ENCODE results near the gene MAP3K13. TPM values are rescaled to one million over a fixed set of nuclear protein-coding genes. Genes with fewer than 3 reads are reported as not detected.

The MAP3K13 gene
- total RNA-seq, 1 donor from 2014 or later: 21.6 TPM

- H3K4me3 ChIP-seq (ENCODE audit: insufficient read depth, low read depth, low read length): no peak overlapping the region
- H3K27me3 Mint-ChIP-seq (ENCODE audit: low read depth, unreplicated experiment): no peaks in the 10 kb centered on the region
- no peaks in the 10 kb centered on the region for H3K36me3 ChIP-seq (ENCODE audit: insufficient read depth, low read length)
- H2AFZ ChIP-seq (ENCODE audit: low read depth, low read length): no peak overlapping the region
- no peak overlapping the region for H3K9ac ChIP-seq (ENCODE audit: low read length)
- H3K4me1 Mint-ChIP-seq (ENCODE audit: low read depth, unreplicated experiment): no peaks in the 10 kb centered on the region
- no peak overlapping the region for H3K27ac Mint-ChIP-seq (ENCODE audit: unreplicated experiment)
- FAIRE-seq (no peak), DNase-seq (ENCODE audit: low read depth) (no peak)
- H3K4me2 ChIP-seq (ENCODE audit: low read length): no peak overlapping the region
- no peak overlapping the region for H3K27ac ChIP-seq (ENCODE audit: low read depth, low read length)
- no peaks in the 10 kb centered on the region for H3K36me3 Mint-ChIP-seq (ENCODE audit: low read depth, unreplicated experiment)
- H3K4me3 Mint-ChIP-seq (ENCODE audit: unreplicated experiment): no peak overlapping the region
- H3K79me2 ChIP-seq (ENCODE audit: insufficient read depth, low read length): no peaks in the 10 kb centered on the region
- H3K9me3 ChIP-seq (ENCODE audit: insufficient read depth, low read depth, low read length): no peaks in the 10 kb centered on the region
- H3K27me3 ChIP-seq (ENCODE audit: insufficient read depth, low read length): no peaks in the 10 kb centered on the region
- TF ChIP-seq CTCF (IDR thresholded peaks at IDR 0.05; ENCODE audit: insufficient read depth, low read depth, low read length): no peak
- TF ChIP-seq EZH2 (IDR thresholded peaks at IDR 0.05; ENCODE audit: insufficient read depth, low read length): no peak
- H3K4me1 ChIP-seq (ENCODE audit: insufficient read depth, low read length): no peaks in the 10 kb centered on the region
- H3K9me3 Mint-ChIP-seq (ENCODE audit: unreplicated experiment): no peaks in the 10 kb centered on the region
- H4K20me1 ChIP-seq (ENCODE audit: insufficient read depth, low read length): peaks cover 11% of the 10 kb centered on the region
Measured at GRCh38 chr3:185403002-185403401, 40.1 kb downstream of the MAP3K13 start.

- Mint-ChIP-seq H3K27me3 (ENCODE audit: low read depth, unreplicated experiment) (no peaks in the 10 kb centered on the region), H3K27ac (ENCODE audit: unreplicated experiment) (no peak overlapping the region), H3K4me3 (ENCODE audit: unreplicated experiment) (no peak overlapping the region), H3K36me3 (ENCODE audit: low read depth, unreplicated experiment) (no peaks in the 10 kb centered on the region), H3K9me3 (ENCODE audit: unreplicated experiment) (no peaks in the 10 kb centered on the region), H3K4me1 (ENCODE audit: low read depth, unreplicated experiment) (no peaks in the 10 kb centered on the region)
- Histone ChIP-seq H3K4me1 (ENCODE audit: insufficient read depth, low read length) (no peaks in the 10 kb centered on the region), H3K27me3 (ENCODE audit: insufficient read depth, low read length) (no peaks in the 10 kb centered on the region), H3K4me3 (ENCODE audit: insufficient read depth, low read depth, low read length) (no peak overlapping the region), H3K27ac (ENCODE audit: low read depth, low read length) (no peak overlapping the region), H3K4me2 (ENCODE audit: low read length) (no peak overlapping the region), H3K79me2 (ENCODE audit: insufficient read depth, low read length) (no peaks in the 10 kb centered on the region), H3K9ac (ENCODE audit: low read length) (no peak overlapping the region), H3K36me3 (ENCODE audit: insufficient read depth, low read length) (no peaks in the 10 kb centered on the region), H4K20me1 (ENCODE audit: insufficient read depth, low read length) (peaks cover 5% of the 10 kb centered on the region), H2AFZ (ENCODE audit: low read depth, low read length) (no peak overlapping the region), H3K9me3 (ENCODE audit: insufficient read depth, low read depth, low read length) (no peaks in the 10 kb centered on the region)
- TF ChIP-seq EZH2 (IDR thresholded peaks at IDR 0.05; ENCODE audit: insufficient read depth, low read length): no peak
- no peak for TF ChIP-seq CTCF (IDR thresholded peaks at IDR 0.05; ENCODE audit: insufficient read depth, low read depth, low read length)
- no peak for DNase-seq (ENCODE audit: low read depth)
- no peak for FAIRE-seq
Measured at GRCh38 chr3:185405243-185405642, 42.3 kb downstream of the MAP3K13 start.

- Mint-ChIP-seq H3K27ac (ENCODE audit: unreplicated experiment) (no peak overlapping the region), H3K36me3 (ENCODE audit: low read depth, unreplicated experiment) (no peaks in the 10 kb centered on the region), H3K4me3 (ENCODE audit: unreplicated experiment) (no peak overlapping the region), H3K4me1 (ENCODE audit: low read depth, unreplicated experiment) (no peaks in the 10 kb centered on the region), H3K27me3 (ENCODE audit: low read depth, unreplicated experiment) (no peaks in the 10 kb centered on the region), H3K9me3 (ENCODE audit: unreplicated experiment) (no peaks in the 10 kb centered on the region)
- Histone ChIP-seq H3K9me3 (ENCODE audit: insufficient read depth, low read depth, low read length) (no peaks in the 10 kb centered on the region), H4K20me1 (ENCODE audit: insufficient read depth, low read length) (peaks cover 5% of the 10 kb centered on the region), H3K4me2 (ENCODE audit: low read length) (no peak overlapping the region), H2AFZ (ENCODE audit: low read depth, low read length) (no peak overlapping the region), H3K27me3 (ENCODE audit: insufficient read depth, low read length) (no peaks in the 10 kb centered on the region), H3K79me2 (ENCODE audit: insufficient read depth, low read length) (no peaks in the 10 kb centered on the region), H3K4me3 (ENCODE audit: insufficient read depth, low read depth, low read length) (no peak overlapping the region), H3K4me1 (ENCODE audit: insufficient read depth, low read length) (no peaks in the 10 kb centered on the region), H3K36me3 (ENCODE audit: insufficient read depth, low read length) (no peaks in the 10 kb centered on the region), H3K9ac (ENCODE audit: low read length) (no peak overlapping the region), H3K27ac (ENCODE audit: low read depth, low read length) (no peak overlapping the region)
- FAIRE-seq (no peak), DNase-seq (ENCODE audit: low read depth) (no peak)
- TF ChIP-seq EZH2 (IDR thresholded peaks at IDR 0.05; ENCODE audit: insufficient read depth, low read length): no peak
- no peak for TF ChIP-seq CTCF (IDR thresholded peaks at IDR 0.05; ENCODE audit: insufficient read depth, low read depth, low read length)
Measured at GRCh38 chr3:185405664-185406063, 42.7 kb downstream of the MAP3K13 start.

Measured in astrocyte (in vitro differentiated cells and primary cell).